ENCODE data around the gene PSMC6. TPM values are rescaled to one million over a fixed set of nuclear protein-coding genes. Genes with fewer than 3 reads are reported as not detected.

PSMC6 gene
- total and polyA plus RNA-seq, 2 of the 13 experiments (the other 11 are each of a cell fraction or from before 2014, with no cell fraction given): 90.0 to 210 TPM

GRCh38 chr14:52729925-52730708 lies 23.1 kb downstream of the PSMC6 start, which contains the start of gene STYX (continued):
- no peak for TF ChIP-seq ZNF646 (CRISPR knock-in tag; IDR thresholded peaks at IDR 0.05)
- TF ChIP-seq ZNF44 (CRISPR knock-in tag; IDR thresholded peaks at IDR 0.05): 0 out of 2 replicates have a peak, but pooled peaks have one; percentile 24
- no peak for TF ChIP-seq TBP (CRISPR knock-in tag; IDR thresholded peaks at IDR 0.05)
- TF ChIP-seq AKNA (CRISPR knock-in tag; IDR thresholded peaks at IDR 0.05; ENCODE audit: borderline replicate concordance): no peak
- TF ChIP-seq TMF1 (CRISPR knock-in tag; IDR thresholded peaks at IDR 0.05; ENCODE audit: low read depth): no peak
- no peak for TF ChIP-seq ZNF549 (CRISPR knock-in tag; IDR thresholded peaks at IDR 0.05)
- TF ChIP-seq GZF1 (CRISPR knock-in tag; IDR thresholded peaks at IDR 0.05): no peak
- TF ChIP-seq MED1 (CRISPR knock-in tag; IDR thresholded peaks at IDR 0.05): peak; percentile 52
- peak; percentile 36; the same call in 1 of the 2 replicates for TF ChIP-seq HDAC2 (CRISPR knock-in tag; IDR thresholded peaks at IDR 0.05)
- no peak for TF ChIP-seq ZNF468 (CRISPR knock-in tag; IDR thresholded peaks at IDR 0.05)
- no peak for TF ChIP-seq PBX2 (CRISPR knock-in tag; IDR thresholded peaks at IDR 0.05)
- 0 out of 2 replicates have a peak, but pooled peaks have one; percentile 58 for TF ChIP-seq ZFP1 (CRISPR knock-in tag; IDR thresholded peaks at IDR 0.05)
- TF ChIP-seq ZNF570 (CRISPR knock-in tag; IDR thresholded peaks at IDR 0.05; ENCODE audit: borderline replicate concordance): no peak
- peak; percentile 84; the same call in 1 of the 3 replicates for TF ChIP-seq MXI1 (IDR thresholded peaks at IDR 0.05; ENCODE audit: borderline replicate concordance, low read depth, low read length)
- no peak; the same call in 1 of the 2 replicates for TF ChIP-seq REPIN1 (CRISPR knock-in tag; IDR thresholded peaks at IDR 0.05; ENCODE audit: borderline replicate concordance, low read depth)
- TF ChIP-seq MYPOP (CRISPR knock-in tag; IDR thresholded peaks at IDR 0.05): peak; percentile 62; the same call in 1 of the 2 replicates

All from HepG2 (cell line).